Middle frontal gyrus (tissue), 1 donor: ENCODE data around the gene UBE2D1.

Source experiments
- DNase-seq: peaks from one replicate; pipeline ENCODE4 v3.0.0-alpha.2; 2015; ENCODE audit warnings: low spot score; ENCODE audit errors: extremely low spot score

Gene UBE2D1

DNA sequence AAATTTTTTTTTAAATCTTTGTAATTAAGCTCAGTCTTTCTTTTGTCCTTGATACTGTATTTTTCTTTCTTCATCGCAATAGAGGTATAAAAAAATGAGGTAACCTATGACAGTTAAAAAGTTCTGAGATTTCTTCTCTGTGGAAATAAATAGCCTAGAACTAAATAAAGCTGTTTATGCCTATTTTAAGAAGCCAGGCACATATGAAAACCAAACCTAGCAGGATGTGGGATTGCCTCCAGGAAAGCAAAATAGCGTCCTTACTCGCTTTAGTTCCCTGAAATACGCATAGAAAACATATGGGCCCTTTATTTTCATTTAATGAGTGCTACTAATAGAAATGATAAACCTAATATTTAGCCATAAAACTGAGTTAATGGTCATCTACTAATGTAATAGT is 6.6 kb downstream of the UBE2D1 start:
- no peak for DNase-seq

DNA sequence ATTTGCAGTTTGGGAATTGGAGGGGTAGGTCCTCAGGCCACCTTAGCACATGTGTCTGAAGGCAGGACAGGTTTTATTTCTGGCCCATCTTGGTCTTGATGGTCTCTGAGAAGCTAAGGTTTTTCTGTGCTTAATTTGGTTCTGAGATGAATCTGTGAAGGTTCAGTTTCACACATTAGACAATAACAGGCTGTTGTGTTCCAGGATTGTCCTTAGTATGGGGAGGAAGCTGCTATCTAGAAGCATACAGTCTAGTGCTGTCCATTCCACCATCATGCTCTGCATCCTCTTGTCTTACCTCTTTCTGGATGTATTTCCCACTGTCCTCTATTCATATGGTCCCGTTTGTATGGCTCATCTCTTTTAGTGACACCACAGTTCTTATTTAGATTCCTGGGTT is 7.1 kb downstream of the UBE2D1 start:
- no peak for DNase-seq

DNA sequence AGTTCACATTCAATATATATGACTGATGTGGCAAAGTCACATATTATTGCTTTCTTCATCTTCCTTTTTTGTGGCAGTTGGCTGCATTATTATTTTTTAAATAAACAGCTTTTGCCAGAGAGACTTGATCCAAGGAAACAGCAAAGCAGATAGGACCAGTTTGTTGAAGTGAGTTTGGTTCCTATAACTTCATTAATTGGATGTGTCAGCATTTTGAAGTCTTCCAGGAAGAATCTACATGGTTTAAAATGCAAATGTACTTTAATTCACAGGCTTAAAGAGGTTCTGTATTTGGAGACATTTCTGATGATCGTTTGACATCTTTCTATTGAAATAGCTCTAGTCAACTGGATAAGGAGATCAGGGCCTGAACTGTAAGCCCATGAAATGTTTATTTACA is 13.2 kb downstream of the UBE2D1 start:
- DNase-seq: no peak

DNA sequence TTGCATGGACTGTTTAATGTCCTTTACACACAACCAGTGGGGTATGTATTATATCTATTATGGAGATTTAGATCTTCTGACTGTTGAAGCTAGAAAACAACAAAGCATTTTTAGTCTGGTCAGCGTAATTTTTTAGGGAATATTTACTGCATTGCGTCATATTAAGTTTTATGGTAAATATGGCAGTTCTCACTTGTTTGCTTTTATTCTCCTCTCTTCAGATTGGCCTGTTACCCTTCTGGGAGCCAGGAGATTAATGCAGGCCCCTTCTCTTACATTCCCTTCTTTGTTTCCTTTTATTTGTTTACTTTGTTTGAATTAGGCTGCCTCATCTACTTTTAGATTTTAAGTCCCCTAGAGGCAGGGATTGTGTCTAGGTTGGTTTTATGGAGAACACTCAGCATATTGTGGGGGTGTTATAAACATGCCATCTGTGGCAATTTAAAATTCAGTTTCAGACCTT is 13.8 kb downstream of the UBE2D1 start:
- no peak for DNase-seq

DNA sequence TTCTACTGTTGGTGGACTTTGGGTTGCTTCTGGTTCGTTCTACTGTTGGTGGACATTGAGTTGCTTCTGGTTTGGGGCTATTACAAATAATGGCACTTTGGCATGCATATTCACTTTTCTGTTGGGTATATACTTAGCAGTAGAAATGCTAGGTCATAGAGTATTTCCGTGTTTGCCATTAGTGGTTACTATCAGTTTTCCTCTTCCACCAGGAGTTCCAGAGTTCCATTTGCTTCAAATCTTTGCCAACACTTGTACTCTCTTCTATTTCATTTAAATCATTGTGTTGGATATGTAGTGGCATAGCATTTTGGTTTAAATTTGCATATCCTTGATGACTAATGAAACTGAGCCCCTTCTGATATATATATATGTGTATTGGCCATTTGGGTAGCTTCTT is 15.2 kb downstream of the UBE2D1 start:
- no peak for DNase-seq

DNA sequence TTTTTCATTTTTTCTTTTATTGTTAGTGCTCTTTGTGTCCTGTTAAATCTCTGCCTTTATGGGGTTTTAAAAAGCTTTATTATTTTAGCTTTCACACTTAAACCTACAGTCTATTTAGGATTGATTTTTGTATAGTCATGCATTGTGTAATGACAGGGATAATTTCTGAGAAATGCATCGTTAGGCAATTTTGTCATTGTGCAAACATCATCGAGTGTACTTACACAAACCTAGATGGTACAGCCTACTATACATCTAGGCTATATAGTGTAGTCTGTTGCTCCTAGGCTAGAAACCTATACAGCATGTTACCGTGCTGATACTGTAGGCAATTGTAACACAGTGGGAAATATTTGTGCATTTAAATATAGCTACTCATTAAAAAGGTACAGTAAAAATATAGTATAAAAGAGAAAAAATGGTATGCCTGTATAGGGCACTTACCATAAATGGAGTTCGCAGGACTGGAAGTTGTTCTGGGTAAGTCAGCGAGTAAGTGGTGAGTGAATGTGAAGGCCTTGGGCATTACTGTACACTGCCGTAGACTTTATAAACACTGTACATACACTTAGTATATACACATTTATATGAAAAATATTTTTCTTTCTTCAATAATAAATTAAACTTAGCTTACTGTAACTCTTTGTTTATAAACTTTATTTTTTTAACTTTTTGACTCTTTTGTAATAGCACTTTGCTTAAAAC is 16.0 kb downstream of the UBE2D1 start:
- no peak for DNase-seq

DNA sequence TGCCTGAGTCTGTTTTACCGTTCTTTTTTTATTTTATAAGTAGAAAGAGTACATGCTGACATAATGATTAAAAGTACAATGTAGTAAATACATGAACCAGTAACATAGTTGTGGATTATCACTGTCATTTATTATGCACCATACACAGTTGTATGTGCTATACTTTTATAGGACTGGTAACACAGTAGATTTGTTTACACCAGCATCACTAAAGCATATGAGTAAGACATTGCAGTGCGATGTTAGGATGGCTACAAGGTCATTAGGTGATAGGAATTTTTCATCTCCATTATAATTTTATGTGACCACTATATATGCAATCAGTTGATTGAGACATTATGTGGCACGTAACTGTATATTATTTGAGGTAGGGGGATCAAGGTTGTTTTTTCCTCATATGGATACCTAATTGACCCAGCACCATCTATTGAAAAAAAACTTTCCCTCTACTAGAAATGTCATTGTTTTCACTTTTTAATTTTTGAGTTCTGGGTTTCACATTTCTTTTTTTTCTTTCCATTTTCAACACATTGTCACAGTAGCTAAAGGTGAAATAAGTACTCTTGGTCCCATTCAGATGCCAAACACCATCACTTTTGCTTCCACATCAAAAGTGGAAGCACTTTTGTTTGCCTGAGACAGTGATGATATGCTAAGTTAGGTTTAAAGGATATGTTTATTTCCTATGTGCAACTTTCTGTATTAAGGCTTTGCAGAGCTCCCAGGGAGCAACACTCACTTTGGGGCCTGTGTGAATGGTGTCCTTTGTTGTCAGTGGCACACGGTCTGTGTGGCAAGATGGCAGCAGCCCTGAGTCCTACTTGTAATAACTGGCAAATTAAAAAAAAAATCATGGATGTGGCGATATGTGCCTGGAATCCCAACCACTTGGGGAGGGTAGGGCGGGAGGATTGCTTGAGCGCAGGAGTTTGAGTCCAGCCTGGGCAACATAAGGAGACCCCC is 17.1 kb downstream of the UBE2D1 start:
- DNase-seq: no peak

DNA sequence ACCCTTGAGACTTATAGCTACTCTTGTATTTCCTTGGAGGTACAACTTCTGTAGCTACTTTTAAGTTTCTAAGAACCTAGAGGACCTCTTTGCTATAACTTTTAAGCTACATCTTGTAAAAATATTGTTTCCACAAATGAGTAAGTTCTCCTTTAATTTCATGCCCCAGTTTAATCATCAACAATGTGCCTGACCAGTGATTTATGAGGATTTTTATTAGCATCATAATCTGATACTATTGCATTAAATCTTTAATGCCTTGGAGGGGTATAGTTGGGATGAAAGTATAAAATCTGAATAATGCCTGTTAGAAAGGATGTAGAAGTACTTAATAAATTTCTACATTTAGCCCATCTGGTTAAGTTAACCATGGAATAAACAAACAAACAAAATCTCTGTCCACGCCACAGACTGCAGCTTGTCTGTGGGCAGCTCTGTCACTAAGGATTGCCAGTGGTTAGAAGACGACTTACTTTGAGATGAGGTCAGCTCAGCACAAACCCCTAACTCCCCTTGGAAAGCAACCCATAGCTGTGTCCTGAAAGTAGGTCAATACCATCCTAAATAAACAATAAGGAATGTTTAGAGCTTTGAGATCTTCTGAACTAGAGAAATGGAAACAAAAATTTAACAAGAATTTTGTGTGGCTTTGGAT is 18.3 kb downstream of the UBE2D1 start:
- DNase-seq: no peak

DNA sequence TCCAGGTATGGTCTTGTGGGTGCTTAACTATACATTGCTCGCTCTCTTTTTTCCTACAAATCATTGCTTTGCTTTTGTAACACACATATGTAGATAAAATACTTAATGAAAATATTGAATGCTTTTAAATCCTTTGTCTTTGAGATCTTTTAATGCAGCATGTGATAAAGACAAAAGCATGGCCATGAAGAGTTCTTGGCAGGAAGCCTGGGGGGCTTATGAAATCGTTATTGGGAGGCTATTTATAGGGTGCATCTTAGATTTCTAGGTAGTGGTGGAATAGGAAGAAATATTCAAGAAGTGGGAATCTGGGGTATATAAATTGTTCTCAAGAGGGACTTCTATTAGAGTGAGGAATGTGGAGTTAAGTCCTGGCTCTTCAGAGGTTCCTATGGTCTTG is 21.9 kb downstream of the UBE2D1 start:
- DNase-seq: no peak

DNA sequence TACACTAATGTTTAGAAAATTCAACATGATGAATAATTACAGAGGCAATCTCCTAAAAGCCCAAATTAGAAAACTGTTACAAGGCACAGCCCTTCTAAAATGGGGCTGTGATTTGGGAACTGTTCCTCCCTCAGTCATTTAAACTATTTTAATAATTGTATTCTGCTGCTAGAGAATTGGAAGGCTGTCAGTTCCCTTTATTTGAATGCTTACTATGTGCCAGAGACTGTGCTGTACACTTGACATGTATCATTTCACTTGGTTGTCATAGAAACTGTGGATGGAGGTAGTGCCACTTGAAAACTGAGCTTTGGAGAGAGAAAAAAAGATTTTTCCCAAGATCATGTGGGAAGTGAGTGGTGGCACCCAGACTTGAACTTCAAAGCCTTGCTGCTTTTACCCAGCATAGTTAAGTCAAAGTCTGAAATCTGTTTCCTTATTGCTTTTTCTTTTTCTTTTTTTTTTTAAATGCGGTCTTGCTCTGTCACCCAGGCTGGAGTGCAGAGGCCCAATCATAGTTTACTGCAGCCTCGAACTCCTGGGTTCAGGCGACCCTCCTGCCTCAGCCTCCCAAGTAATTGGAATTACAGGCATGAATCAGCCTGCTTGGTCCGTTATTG is 23.6 kb downstream of the UBE2D1 start:
- no peak for DNase-seq

DNA sequence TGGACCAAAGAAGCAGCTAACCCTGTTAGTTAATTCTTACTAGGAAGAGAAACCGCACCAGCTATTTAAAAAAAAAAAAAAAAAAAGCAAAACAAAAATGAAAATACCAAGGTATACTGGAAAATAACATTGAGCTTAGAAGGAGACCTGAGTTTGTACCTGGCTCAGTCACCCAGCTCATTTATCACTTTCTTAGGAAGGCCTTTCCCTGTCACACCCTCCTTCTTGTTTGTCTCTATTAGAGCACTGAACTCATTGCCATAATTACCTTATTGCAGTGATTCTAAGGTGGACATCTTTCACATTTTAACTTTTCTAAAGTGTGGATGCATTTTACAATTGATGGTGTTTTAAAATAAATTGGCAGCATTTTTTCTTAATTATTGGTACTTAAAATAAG is 24.1 kb downstream of the UBE2D1 start:
- no peak for DNase-seq

DNA sequence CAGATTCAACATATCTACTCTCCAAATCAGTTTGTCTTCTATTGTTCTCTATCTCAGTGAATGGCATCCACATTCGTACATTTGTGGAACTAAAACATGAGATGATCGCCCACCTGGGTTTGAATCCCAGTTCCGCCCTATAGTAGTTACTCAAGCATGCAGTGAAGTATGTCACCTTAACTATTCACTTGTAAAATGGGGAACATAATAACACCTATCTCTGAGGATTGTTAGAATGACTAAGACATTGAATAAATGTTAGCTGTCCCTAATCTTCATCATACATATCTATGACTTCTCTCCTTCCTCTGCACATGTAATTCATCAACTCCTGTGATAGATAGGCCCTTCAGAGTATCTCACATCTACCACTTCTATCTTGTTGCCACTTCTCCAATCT is 24.7 kb downstream of the UBE2D1 start:
- DNase-seq: no peak

DNA sequence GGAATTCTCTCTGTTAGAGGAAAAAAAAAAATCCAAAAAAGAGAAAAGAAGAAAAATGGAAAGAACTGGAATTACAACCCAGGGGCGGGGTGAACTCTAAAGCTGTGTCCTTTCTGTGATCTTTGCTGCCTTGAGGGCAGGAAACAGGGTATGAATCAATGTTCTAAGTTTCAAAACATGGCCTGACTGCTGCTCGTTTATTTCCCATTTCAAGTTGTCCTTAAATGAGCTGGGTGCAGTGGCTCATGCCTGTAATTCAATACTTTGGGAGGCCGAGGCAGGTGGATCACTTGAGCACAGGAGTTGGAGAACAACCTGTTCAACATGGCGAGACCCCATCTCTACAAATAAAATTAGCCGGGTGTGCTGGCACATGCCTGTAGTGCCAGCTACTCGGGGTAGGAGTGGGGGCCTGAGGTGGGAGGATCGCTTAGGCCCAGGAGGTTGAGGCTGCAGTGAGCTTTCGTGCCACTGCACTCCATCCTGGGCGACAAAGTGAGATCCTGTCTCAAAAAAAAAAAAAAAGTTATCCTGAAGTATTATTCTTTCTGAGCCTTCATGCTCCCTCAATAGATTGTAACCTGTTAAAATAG is 25.7 kb downstream of the UBE2D1 start:
- no peak for DNase-seq

DNA sequence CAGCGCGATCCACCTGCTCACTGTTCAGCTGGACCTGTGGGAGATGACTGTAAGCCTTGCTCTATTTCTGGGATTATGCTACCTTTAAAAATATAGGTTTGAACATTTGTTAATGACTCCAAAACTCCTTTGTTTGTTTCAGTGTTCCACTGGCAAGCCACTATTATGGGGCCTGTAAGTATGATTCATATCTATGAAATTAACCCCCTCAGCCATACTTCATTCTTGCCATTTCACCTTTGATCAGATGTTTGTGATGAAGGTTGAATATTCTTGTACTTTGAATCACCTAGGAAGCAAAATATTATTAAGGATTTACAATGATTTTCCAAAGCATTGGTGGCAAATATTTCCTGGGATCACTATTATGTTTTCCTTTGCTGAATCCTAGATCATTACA is 26.5 kb downstream of the UBE2D1 start:
- no peak for DNase-seq

DNA sequence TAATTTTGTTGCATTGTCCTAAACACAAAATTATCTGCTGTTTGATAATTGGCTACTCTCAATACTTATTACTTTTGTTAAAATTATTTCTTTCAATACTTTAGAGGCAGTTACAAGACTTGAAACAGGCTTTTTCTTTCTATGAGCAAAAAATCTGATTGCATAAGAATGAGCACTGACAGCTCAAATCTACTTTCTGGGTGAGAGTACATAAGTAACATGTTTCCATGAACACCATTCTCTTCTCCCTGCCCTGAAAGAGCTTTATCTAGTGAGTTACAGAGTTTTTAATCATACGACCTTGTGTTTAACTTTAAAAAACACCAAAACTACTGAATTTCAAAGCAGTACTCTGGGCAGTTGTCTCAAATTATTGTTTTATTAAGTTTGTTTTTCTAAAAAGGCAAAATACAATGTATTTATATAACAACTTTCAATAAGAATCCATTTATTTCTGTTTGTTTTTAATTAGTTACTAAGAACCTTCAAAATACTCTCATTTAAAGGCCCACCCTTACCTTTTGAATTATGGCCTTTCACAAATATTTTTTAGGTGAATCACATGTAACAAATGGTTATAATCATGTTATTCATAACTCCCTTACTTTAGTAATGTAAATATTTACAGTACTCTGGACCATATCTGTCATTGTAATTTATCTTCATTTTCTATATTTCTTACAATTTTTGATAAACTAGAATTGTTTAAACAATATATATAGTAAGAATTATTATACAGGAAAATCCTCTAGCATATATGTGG is 27.4 kb downstream of the UBE2D1 start:
- DNase-seq: no peak

DNA sequence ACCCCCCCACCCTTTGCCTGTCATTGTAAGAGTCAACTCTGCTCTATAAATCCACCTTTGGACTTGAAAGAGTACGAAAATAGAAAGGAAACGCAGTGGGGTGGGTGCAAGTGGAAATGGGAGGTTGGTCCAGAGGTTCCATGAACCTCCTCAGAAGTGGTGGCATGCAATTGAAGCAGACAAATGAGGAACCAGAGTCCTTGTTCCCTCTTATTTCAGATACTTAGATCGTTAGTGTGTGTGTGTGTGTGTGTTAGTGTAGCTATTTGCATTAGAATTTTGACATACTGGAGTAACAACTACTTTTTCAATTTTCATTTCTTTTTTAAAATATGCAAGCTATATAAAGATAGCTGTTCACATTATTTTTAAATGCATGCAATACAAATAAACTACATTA is 32.3 kb downstream of the UBE2D1 start:
- no peak for DNase-seq

DNA sequence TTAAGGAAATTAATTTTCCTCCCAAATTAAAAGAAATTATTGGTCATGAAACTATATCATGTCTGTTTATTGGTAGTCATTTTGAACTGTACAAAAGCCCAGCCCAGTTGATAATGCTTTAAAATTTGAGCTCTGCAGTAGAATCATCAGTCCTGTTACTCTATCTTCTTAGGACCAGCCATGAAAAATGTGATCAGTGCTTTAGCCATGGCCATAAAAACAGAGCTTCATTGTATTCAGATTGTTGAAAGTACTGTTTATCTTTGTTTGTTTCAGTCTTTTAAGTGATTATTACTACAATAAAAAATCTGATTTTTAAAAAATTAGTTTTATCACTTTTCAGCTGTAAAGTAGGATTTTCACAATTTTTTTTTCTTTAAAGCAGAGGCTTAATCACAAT is 36.7 kb downstream of the UBE2D1 start:
- no peak for DNase-seq

DNA sequence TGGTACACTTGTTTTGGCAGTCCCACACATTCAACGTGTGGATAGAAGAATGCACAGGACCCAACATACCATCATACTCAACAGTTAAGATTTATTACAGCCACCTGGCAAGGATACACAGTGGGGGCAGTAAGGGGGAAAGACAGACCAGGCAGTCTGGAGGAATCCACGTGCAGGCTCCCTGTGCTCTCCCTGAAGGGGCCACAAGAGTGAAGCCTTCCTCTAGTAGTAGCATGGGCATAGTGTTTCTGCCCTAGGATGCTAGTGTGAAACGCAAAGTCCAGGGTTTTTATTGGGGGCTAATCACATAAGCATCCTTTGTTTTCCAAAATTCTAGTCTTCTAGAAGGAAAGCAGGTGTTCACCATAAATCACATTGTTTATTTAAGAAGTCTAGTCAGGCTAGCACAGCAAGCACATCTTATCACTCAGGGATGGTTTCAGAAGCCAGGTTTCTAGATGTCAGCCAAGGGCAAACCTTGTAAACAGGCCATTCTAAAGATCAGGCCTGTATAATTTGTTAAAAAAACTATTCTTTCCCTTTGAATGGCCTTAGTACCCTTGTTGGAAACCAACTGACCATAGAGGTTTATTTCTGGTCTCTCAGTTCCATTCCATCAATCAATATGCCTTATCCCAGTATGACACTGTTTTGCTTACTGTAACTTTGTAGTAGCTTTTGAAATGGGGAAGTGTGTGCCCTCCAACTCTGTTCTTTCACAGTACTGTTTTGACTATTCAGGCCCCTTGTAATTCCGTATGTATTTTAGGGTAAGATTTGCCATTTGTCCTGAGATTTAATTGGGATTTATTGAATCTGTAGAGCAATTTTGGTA is 38.0 kb downstream of the UBE2D1 start:
- DNase-seq: no peak

DNA sequence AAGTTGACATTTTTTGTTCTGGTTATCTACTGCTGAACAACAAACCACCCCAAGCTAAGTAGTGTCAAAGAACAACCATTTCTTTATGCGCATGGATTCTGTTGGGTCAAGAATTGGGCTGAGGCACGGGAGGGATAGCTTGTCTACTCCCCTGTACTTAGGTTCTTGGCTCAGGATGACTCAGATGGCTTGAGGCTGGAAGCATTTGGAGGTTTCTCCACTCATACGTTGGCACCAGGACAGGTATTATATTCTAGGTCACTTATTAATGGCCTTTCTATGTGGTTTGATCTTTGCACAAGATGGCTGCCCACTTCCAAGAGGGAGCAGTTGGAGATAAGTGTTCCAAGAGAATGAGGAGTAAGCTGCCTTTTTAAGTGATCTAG is 38.6 kb downstream of the UBE2D1 start:
- no peak for DNase-seq
